Activated CD8-positive, alpha-beta memory T cell treated with anti-CD3 and anti-CD28 coated beads for 36 hours (primary cell): ENCODE data around the gene TBCA. TPM values are rescaled to one million over a fixed set of nuclear protein-coding genes. Genes with fewer than 3 reads are reported as not detected.
"Not testable (repeated sequence)": the region's sequence is repeated elsewhere in the genome, so short reads cannot be mapped to it uniquely, and the experiment has no call there.

Experiments
- CTCF ChIA-PET: fragments of 350-600 bp; sonication (Branson Sonifier 250); formaldehyde crosslinking; loops from one replicate; lab custom pipeline; 2021; ENCODE audit warnings: antibody characterized with exemption; lab: Charles Lee
- POLR2A ChIA-PET: fragments of 350-600 bp; sonication (Branson Sonifier 250); formaldehyde crosslinking; loops from one replicate; lab custom pipeline; 2021; ENCODE audit warnings: antibody characterized with exemption; lab: Charles Lee
- total RNA-seq, 2 experiments: library from RNA; stranded (reverse); gene quantifications; one replicate each; pipeline ENCODE4 v1.2.3, GENCODE V29; 2021

Gene TBCA
- total RNA-seq, 2 experiments from 2014 or later, result 238 to 248 TPM

DNA sequence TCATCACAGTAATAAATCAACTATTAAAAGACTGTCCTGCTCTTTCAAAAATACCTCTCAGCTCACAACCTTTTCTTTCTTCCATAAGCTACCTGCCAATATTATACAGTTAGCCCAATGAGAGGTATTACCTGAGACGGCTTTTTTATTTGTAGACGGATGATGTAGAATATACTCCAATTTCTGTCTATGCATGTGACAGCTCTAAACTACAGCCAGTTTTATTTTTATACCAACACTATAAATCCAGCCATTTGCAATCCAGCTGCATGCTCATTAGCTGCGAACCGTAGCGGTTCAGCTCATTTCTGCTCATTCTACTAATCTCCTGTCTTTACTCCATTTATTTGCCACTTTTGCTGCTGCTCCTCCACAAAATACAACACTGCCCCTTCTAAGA, 51.2 kb downstream of the TBCA start:
- CTCF ChIA-PET, result no interaction called here
- POLR2A ChIA-PET, result no interaction called here

DNA sequence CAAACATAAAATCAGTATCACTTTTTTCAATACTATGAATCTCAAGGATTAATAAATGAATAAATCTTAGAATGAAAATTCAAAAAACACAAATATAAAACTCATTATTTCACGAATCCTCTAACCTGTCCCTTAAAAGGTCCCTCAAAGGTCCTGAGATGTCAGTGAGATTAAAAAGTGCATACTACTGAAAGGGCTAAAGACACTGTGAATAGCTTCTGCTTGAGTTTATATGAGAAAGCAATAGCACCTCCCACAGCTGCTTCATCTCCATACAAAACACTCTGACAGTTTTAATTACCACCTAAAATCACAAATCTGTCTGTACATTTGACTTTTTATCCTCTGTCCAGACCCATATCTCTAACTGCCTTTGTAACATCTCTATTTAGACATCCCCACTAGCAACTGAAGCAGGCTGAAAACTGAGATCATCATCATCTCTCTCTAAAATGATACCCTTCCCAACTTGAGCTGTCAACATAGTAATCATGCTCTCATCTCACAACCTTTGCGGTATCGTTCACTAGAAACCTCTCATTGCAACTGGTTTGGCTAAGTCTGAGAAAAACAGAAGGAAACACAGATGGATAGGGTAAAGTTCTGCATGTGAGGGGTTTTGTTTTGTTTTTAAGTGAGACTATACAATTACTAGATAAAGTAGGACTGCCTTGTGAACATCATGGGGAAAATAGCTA, 56.3 kb downstream of the TBCA start:
- ChIA-PET CTCF (no interaction called here), POLR2A (interaction anchor here (1.2 kb wide), 1 partner anchor 55 kb away, joined by 5 read pairs; no protein-coding TSS in a partner anchor)

DNA sequence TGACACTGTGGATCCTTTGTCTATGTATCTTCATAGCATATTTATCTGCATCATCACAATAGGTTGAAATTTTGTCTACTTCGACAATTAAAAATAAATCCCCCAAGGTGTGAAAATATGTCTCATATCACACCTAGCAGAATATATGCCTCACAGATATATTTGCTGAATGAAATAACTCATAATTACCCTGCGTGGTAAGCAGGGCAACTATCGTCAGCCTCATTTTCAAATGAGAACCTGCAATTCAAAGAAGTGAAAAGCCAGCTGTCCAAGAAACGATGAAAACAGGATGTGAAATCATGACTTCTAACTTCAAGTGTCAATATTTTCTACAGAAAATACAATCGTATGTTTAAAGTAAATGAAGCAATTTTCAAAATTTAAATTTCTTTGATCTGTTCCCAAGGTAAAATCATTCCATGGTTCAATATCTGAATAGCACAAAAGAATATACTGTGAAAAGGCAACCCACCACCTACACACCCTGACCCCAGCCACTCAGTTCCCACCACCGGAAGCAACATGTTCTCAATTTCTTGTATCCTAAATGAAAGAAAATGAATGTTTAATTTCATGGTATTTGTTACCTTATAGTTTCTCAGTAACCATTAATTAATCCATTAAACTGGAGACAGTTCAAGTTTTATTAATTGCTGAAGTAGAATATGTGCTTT, 57.1 kb downstream of the TBCA start:
- ChIA-PET POLR2A (interaction anchor here (1.2 kb wide), 1 partner anchor 56 kb away, joined by 5 read pairs; no protein-coding TSS in a partner anchor), CTCF (no interaction called here)

DNA sequence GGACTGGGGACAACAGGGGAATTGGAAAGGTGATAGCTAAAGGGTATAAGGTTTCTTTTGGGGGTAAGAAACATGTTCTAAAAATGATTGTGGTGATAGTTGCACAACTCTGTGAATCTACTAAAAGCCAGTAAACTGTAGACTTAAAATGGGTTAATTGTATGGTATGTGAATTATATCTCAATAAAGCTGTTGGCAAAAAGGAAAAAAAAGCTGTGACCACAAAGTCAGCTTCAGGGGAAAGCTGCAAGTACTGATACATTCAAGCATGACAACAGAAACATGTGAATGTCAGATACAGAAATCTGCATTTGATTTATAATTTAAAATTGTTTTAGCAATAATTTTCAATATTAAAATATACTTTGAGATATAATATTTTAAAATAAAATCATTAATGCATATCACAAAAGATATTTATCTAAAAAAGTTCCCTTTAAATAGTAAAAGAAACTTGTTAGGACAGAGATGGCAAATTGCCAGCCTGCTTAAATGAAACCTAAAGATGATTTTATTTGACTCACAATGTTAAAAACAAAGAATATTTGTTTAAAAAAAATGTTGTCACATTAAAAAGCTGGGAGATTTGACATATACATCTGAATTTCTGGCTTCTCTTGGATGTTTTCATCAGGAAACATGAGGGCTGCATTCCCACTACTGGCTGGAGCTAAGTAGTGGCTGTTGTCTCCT, 66.0 kb downstream of the TBCA start:
- POLR2A ChIA-PET, result no interaction called here
- CTCF ChIA-PET, result no interaction called here

DNA sequence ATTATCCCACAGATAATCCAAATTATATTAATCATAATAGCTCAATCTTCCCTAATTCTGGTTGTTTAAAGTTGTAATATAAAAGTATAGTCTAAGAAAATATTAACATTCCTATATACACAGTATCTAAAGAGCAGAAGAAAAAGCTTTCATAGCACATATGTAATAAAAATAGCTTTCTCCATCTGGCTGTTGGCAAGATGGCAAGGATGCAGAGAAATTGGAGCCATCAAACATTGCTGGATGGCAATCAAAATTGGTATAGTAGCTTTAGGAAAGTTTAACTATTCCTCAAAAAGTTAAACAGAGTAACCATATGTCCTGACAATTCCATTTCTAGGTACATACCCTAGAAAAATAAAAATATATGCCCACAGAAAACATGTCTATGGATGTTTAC, 66.8 kb downstream of the TBCA start:
- POLR2A ChIA-PET, result no interaction called here
- CTCF ChIA-PET, result no interaction called here

DNA sequence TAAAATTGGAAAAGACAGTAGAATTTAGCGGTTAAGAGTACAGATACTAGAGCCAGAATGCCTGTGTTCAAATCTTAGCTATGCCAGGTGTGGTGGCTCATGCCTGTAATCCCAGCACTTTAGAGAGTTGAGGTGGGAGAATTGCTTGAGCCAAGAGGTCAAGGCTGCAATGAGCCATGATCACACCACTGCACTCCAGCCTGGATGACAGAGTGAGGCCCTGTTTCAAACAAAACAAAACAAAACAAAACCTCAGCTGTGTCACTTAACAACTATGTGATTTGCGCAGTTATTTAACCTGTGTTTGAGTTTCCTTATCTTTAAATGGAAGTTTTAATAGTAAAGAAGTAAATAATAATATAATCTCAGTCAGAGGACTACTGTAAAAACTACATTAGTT, 68.3 kb downstream of the TBCA start:
- ChIA-PET CTCF (no interaction called here), POLR2A (no interaction called here)

DNA sequence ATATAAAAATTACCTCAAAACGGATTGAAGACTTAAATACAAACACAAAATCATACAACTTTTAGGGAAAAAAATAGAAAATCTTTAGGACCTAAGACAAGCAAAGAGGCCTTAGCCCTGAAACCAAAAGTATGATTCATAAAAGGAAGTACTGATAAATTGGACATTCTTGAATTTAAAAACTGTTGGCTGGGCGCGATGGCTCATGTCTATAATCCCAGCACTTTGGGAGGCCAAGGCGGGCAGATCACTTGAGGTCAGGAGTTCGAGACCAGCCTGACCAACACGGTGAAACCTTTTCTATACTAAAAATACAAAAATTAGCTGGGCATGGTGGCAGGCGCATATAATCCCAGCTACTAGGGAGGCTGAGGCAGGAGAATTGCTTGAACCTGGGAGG, 76.6 kb downstream of the TBCA start:
- CTCF ChIA-PET, POLR2A ChIA-PET: not testable (repeated sequence)

DNA sequence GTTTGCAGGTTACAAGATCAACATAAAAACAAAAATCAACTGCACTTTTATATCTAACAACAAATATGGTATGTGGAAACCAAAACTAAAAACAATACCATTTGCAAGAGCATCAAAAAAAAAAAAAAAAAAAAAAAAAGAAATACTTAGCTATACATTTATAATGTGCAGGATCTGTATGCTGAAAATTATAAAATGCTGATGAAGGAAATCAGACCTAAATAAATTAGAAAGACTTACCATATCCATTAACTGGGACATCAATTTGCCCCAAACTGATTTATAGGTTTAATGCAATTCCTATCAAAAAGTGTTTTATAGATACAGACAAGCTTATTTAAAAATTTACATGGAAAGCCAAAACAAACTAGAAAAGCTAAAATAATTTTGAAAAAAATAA, 77.2 kb downstream of the TBCA start:
- ChIA-PET POLR2A (no interaction called here), CTCF (no interaction called here)

DNA sequence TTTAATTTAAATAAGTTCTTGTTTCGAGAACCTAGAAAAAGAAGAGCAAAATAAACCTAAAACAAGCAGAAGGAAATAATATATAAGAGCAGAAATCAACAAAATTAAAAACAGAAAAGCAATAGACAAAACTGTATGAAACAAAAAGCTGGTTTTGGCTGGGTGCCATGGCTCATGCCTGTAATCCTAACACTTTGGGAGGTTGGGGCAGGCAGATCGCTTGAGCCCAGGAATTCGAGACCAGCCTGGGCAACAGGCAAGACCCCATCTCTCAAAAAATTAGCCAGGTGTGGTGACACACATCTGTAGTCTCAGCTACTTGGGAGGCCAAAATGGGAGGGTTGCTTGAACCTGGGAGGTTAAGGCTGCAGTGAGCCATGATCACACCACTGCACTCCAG, 78.4 kb downstream of the TBCA start:
- ChIA-PET CTCF (no interaction called here), POLR2A (no interaction called here)

DNA sequence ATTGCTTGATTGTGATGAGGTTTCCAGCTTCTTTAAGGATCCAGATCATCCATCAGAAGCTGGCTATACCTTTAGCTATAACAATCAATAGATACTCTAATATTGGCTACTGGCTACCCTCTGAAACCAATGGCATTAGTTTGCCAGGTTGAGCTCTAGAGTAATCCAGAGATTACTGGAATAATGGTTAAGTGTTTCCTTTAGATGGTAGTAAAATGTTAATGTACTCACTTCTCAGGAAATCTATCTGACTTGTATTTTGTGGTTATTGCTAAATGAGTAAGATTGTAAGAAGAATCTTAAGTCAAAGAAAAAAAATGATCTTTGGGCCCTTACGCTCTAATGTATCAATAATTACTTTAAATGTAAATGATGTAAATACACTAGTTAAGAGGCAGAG, 80.0 kb downstream of the TBCA start:
- CTCF ChIA-PET, result no interaction called here
- POLR2A ChIA-PET, result no interaction called here

DNA sequence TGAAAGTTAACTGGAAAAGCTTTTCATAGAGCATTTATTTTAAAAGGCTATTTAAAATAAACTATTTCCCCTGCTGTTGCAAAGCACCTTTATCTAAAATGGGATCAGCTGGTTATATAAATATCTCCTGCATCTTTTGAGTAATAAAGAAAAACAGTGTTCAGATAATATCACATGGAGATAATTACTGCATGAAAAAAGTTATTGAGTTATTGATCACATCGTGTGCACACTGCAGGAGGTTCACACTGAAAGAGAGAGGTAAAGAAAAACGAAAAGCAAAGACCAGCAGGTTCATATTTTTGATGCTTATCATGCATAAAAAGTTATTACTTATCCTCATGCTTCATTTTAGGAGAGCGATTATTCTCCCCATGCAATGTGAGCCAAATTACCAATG, 82.2 kb downstream of the TBCA start:
- ChIA-PET CTCF (no interaction called here), POLR2A (no interaction called here)

DNA sequence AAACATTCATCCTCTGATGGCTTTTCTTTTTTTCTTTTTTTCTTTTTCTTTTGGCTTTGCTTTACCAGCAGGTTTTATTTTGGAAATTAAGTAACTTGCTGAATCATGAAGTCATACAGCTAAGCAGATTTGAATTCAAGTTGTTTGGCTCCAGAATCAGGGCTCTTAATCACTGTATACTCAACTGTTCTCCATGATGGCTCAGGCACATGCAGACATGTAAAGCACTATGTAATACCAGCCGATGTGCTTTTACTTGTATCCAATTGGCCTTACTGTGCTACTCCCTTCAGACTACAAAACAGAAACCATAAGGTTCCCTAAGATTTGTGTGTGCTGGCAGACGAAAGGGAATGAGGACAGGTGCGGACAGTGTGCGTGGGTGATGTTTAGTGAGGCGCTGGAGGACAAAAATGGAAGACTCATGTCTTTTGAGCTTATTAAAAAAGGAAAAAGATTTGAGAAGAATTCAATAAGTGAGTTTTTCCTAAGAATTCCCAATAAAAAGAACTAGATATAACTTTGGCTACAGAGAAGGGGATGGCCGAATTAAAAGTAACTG, 92.9 kb downstream of the TBCA start:
- POLR2A ChIA-PET, result no interaction called here
- CTCF ChIA-PET, result no interaction called here

DNA sequence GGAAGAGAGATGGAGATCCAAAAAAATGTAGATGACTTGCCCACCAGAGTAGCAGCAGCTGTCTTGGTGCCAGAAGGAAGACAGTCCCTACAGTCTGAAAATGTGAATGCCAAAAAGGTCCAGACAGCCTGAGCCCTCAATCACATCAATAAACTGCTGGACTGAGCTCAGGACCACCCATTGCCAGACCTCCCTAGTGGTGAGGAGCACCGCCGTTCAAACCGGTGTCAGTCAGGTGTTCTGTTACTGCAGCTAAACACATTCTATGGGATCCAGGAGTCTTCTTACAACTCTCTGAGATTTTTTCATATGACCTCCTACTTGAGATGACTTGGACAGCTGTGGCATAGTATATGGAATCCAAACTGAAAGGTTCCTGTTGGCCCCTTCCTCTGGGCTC, 105.6 kb downstream of the TBCA start:
- ChIA-PET POLR2A (no interaction called here), CTCF (no interaction called here)

DNA sequence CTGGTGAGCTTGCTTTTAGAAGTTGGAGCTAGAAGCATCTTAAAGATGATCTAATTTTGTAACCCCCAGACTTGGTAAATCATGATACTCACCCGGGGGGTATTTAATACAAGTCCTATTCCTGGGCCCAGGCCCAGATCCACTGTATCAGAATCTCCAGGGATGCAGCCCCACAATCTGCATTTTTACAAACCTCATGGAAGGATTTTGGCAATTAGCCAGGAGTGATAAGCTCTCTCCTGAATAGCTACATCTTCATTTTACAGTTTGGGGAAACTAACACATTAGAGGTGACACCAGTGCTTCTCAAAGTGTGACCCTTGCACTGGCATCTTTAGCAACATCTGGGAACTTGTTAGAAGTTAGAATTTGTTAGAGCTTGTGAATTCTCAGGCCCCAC, 106.5 kb downstream of the TBCA start:
- CTCF ChIA-PET, result no interaction called here

DNA sequence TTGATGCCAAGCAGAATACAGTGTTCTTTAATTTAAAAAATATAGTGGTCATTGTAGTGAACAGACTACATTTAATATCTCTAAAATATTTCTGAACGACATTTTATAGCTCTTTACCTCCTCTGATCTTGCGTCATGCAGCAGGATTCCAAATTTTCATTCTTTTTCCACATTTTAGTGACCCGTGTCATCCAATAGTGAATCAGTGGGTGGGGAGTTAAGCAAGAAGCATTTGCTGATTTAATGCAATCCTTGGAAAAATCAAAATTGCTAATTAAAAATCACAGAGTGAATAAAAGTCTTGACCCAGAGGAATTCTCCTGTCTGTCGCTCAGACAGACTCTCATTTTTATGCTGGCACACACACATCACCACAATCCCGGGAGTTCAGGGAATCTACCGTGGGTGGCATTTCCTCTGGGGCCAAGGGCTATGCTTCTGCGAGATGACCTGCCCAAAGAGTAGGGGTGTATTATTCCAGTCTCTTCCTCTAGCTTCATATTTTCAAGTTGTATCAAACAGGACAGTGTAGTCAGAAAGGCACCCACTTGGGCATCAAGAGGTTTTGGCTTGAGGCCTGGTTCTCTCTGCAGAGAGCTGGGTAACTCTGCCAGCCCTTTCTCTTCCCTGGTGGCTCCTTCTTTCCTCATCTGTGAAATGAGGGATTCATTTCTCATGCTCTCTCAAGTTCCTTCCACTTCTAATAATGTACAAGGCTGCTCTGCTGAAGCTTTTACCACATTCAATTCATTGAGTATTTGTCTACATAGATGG, 112.9 kb downstream of the TBCA start:
- CTCF ChIA-PET, result no interaction called here

More for the DNA sequence above, 106.5 kb downstream of the TBCA start:
- POLR2A ChIA-PET, result no interaction called here

DNA sequence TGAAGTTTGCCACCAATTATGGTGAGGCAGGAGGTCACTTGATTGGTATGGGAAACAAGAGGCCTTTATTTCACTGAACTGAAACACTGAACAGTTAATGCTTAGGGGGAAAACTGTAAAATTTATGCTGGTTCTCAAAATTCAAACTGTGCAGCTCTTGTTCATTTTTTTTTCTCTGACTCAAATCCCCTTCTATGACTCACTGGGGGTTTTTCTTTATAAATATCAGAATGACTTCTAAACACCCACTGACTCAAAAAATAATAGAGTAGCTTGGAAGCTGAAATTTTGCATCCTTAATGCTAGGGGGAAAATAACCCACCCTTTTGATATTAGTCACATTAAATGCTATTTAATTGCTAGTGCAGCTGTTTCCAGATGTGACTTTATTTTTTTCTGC, 113.5 kb downstream of the TBCA start:
- CTCF ChIA-PET, result no interaction called here
- POLR2A ChIA-PET, result interaction anchor here (0.7 kb wide), 1 partner anchor 32 kb away, joined by 5 read pairs; no protein-coding TSS in a partner anchor

More for the DNA sequence above, 112.9 kb downstream of the TBCA start:
- POLR2A ChIA-PET, result no interaction called here

DNA sequence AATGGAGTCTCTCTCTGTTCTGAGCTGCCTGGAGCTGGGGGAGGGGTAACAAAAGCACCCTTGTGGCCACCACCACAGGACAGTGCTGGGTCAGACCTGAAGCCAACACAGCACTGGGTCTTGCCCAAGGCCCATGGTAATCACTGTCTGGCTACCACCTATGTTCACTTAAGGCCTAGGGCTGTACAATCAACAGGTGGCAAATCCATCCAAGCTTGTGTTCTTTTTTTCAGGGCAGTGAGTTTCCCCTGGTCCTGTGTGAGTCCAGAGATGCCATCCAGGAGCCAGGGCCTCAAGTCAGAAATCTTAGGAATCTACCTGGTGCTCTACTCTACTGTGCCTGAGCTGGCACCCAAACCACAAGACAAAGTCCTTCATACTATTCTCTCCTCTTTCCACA, 117.5 kb downstream of the TBCA start:
- POLR2A ChIA-PET, result no interaction called here
- CTCF ChIA-PET, result no interaction called here

DNA sequence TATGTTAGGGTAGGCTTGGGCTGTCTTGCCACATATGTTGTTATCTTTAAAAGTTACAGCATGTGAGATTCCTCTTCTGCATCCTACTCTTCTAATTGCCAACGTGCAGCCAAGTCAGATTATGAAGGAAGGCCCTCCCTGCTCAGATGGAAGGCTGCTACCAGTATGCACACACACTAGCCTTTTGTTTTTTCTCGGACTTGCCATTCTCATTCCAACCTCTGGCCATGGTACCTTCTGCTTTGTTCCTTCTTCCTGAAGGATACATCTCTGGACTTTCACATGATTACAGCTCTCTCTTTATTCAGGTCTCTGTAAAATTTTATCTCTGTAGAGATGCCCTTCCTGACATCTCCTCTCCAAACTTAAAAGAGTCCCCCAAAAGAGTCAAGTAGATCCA, 124.8 kb downstream of the TBCA start:
- CTCF ChIA-PET, result no interaction called here
- POLR2A ChIA-PET, result no interaction called here

DNA sequence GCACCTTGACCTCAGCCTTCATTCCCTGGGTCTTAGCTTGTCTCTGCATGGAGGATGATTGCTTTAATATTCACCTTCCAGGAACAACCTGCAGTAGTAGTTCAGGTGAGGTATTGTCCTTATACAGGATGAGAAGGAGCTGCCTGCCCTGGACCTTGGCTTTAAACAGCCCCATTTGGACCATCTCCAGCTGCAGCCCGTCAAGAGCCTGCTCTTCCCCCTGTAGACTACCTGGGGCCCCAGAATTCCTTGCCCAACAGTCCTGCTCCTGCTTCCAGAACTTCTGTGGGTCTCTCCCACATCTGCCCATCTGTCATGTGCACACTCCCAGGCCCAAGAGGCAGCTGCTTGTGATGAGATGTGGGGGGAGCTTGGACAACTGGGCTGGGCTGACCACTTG, 125.5 kb downstream of the TBCA start:
- ChIA-PET POLR2A (no interaction called here), CTCF (no interaction called here)

DNA sequence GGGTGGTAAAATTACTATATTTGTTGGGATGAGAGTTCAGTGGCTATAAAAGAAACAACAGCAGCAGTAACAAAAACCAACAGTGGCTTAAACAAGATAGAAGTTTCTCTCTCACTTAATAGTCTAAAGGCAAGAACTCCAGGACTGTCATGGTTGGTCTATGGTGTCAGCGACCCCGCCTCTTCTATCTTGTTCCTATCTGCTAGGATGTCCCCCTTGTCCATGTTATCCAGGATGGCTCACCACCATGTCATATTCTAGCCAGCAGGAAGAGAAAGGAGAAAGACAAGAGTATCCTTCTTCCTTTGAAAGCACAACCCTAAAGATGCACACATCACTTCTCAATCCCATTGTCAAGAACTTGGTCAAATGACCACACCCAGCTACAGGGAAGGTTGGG, 126.4 kb downstream of the TBCA start:
- CTCF ChIA-PET, result no interaction called here
- POLR2A ChIA-PET, result no interaction called here
